ENCODE results near the gene STAG2.

DNA sequence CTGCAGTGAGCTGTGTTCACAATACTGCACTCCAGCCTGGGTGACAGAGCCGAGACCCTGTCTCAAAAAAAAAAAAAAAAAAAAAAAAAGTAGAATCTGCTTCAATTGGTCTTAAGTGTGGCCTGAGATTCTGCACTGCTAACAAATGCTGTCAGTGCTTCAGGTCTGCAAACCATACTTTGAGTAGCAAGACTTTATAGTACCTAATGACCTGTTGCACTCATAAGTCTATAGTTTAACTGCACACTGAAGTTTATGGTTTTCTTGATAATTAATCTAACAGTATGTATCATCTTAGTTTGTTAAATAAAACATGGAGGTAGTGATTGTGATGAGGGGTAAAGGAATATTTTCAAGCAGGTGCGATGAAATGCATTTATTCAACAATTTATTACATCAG lies 135.6 kb downstream of the STAG2 start:
- TF ChIP-seq, protein P1, sequence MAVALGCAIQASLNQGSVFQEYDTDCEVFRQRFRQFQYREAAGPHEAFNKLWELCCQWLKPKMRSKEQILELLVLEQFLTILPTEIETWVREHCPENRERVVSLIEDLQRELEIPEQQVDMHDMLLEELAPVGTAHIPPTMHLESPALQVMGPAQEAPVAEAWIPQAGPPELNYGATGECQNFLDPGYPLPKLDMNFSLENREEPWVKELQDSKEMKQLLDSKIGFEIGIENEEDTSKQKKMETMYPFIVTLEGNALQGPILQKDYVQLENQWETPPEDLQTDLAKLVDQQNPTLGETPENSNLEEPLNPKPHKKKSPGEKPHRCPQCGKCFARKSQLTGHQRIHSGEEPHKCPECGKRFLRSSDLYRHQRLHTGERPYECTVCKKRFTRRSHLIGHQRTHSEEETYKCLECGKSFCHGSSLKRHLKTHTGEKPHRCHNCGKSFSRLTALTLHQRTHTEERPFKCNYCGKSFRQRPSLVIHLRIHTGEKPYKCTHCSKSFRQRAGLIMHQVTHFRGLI (tag by site-specific recombination; IDR thresholded peaks at IDR 0.05), result no peak
- TF ChIP-seq, protein P2, sequence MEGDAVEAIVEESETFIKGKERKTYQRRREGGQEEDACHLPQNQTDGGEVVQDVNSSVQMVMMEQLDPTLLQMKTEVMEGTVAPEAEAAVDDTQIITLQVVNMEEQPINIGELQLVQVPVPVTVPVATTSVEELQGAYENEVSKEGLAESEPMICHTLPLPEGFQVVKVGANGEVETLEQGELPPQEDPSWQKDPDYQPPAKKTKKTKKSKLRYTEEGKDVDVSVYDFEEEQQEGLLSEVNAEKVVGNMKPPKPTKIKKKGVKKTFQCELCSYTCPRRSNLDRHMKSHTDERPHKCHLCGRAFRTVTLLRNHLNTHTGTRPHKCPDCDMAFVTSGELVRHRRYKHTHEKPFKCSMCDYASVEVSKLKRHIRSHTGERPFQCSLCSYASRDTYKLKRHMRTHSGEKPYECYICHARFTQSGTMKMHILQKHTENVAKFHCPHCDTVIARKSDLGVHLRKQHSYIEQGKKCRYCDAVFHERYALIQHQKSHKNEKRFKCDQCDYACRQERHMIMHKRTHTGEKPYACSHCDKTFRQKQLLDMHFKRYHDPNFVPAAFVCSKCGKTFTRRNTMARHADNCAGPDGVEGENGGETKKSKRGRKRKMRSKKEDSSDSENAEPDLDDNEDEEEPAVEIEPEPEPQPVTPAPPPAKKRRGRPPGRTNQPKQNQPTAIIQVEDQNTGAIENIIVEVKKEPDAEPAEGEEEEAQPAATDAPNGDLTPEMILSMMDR (tag by site-specific recombination; IDR thresholded peaks at IDR 0.05), result no peak

Data from HEK293 (cell line).